Stimulated activated CD4-positive, alpha-beta T cell treated with anti-CD3 and anti-CD28 coated beads, Interleukin-12 subunit alpha, Interleukin-12 subunit beta, amount 100 ng/mL, for 48 hours (primary cell): Measurements from ENCODE around the gene TMEM202.
"Not testable (repeated sequence)": the region's sequence is repeated elsewhere in the genome, so short reads cannot be mapped to it uniquely, and the experiment has no call there.

Source experiments
- DNase-seq, 3 donors: peaks; one replicate each; pipeline ENCODE4 v3.0.0-alpha.2; 2020; ENCODE audit warnings: low read depth in 2 of 3, low spot score in 1 of 3

The TMEM202 gene, protein sequence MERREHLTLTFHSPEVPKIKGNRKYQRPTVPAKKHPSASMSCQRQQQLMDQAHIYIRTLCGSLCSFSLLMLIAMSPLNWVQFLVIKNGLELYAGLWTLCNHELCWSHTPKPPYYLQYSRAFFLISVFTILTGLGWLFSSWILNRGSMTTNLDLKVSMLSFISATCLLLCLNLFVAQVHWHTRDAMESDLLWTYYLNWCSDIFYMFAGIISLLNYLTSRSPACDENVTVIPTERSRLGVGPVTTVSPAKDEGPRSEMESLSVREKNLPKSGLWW

GRCh38 chr15:72397796-72398588 lies at the start of gene TMEM202:
TSS of gene TMEM202 (plus strand) at chr15:72398305. CDS start at chr15:72398327, 22 bp downstream.
- no peak for DNase-seq

- DNase-seq: no peak
These were observed 44.8 kb upstream of the TMEM202 start for GRCh38 chr15:72353266-72353665.

DNA sequence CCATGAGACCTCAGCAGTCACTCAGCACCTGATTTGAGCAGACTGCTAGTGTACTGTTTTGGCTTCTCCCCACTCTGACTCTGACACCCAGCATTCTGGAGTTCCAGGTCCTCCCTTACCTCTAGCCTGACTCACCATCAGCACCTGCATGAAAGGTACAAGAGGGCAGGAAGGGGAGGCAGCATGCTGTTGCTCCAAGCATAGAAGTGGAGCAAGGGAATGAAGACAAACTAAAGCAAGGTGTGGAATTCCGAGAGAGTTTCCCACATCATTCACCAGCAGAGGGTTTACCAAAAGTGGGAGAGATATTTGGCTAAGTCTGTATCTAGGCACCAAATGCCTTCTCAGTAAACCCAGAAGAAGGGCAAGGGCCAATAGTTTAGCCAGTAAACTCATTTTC lies 43.6 kb upstream of the TMEM202 start:
- DNase-seq: no peak

DNA sequence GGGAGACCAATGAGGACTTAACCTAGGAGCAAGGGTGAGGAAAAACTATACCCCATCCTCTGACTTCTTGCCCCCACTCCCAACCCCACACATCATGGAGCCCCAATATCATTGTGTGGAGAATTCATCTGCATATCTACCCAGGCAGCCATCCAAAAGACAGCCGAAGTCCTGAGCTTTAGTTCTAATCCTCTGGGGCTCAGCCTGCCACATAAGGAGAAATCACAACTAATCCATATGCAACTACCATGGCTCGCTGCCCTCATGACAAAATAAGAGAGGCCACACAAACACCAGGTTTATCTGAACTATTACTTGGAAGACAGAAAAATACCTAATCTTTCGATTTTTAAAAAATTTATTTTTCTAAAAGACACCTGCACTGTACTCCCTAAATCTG lies 40.0 kb upstream of the TMEM202 start:
- DNase-seq: no peak

GRCh38 chr15:72358650-72359171 lies 39.4 kb upstream of the TMEM202 start:
- DNase-seq: no peak

- no peak for DNase-seq
These were observed 36.9 kb upstream of the TMEM202 start for GRCh38 chr15:72361176-72361575.

- no peak for DNase-seq
These were observed 32.3 kb upstream of the TMEM202 start for GRCh38 chr15:72365844-72366243.

GRCh38 chr15:72368325-72368724 lies 29.8 kb upstream of the TMEM202 start:
- DNase-seq: no peak

DNA sequence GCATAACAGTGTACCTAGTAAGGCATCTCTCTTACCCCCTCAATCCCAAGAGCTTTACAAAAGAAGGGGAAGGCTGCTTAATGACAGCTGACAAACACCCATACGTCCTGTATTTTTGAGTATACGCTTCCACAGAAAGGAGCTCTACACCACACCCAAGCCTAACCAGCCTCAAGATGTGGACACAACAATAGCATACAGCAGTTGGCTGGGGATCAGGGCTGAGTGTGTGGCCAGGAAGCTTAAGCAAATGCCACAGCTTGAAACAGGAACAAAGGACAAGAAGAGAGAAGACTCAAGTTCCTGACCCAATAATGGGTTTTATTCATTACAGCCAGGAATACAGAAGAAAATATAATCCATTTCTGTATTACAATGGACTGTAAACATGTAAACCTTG lies 29.2 kb upstream of the TMEM202 start:
- no peak for DNase-seq

- no peak for DNase-seq
These were observed 28.1 kb upstream of the TMEM202 start for GRCh38 chr15:72369964-72370363.

DNA sequence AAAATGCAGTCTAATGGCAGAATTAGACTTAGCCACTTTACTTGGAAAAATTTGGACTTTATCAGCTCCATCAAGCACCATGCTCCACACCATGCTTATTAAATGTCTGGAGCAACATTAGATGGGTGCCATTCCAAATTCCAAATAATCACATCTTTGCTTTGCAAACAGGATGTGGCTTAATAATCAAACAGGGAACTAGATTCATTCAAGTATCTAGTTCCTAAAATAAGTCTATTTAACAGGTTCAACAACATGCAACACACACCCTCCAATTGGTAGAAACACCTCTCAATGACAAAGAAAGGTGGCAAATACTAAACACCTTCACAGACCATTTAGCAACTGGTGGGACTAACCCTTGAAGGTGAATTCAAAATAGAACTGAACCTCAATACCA lies 25.7 kb upstream of the TMEM202 start:
- no peak for DNase-seq

GRCh38 chr15:72375501-72375845 lies 22.6 kb upstream of the TMEM202 start:
- no peak for DNase-seq

GRCh38 chr15:72375846-72376581 lies 22.1 kb upstream of the TMEM202 start, which contains the start of gene HEXA:
TSS of gene HEXA (minus strand) at chr15:72376014. CDS start at chr15:72375972, 42 bp downstream.
- DNase-seq: peak; percentile 97 to 98 (median 98)

GRCh38 chr15:72377331-72377730 lies 20.8 kb upstream of the TMEM202 start:
- no peak for DNase-seq

DNA sequence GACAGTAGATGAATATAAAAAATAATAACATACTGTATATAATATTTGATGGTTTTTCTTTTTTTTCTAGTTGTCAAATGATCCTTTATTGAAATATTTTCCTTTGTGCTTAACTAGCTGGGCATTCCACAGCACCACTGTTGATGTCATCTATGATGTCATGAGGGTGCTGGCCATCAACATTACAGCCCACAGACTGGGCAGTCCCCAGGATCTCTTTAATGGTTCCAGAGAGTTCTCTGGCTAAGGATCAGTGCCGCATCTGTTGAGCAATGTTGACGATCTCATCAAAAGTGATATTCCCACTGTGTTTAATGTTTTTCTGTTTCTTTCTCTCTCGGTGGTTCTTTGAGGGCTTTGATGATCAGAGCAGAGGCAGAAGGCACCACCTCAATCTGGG lies 19.0 kb upstream of the TMEM202 start:
- DNase-seq: not testable (repeated sequence)

GRCh38 chr15:72379856-72380430 lies 18.2 kb upstream of the TMEM202 start:
- no peak for DNase-seq

DNA sequence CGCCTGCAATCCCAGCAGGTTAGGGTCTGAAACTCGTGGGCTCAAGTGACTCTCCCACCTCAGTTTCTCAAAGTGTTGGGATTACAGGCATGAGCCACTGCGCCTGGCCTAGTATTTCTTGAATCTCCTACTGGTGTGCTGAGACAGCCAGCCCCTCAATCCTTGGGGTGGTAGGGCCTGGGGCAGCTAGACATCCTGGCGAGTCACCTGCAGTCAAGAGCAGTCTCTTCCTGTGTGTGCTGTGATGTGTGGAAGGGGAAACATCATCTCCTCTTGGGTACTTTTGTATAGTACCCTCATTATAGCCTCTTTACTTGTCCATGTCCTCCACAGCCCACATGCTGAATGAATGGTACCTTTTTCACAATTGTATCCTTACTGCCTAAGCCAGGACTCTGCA lies 17.4 kb upstream of the TMEM202 start:
- no peak for DNase-seq

- DNase-seq: no peak
These were observed 16.0 kb upstream of the TMEM202 start for GRCh38 chr15:72382146-72382545.

DNA sequence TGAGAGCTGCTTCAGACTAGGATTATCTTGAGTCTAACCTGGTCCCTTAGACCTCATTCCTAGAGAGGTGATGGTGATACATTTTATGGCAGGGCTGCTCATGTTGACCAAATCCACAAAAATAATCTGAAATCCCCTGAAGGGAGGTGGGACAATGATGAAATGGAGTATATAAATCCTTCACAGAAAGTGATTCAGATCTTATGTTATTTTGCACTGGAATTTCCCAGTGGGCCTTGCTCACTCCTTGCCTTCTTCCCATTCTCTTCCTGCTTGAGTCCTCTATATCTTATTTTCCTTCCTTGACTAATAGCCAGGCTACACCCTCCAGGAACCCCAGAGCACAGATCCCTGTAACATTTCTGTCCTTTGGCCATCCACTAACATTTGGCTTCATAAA lies 10.4 kb upstream of the TMEM202 start:
- no peak for DNase-seq

DNA sequence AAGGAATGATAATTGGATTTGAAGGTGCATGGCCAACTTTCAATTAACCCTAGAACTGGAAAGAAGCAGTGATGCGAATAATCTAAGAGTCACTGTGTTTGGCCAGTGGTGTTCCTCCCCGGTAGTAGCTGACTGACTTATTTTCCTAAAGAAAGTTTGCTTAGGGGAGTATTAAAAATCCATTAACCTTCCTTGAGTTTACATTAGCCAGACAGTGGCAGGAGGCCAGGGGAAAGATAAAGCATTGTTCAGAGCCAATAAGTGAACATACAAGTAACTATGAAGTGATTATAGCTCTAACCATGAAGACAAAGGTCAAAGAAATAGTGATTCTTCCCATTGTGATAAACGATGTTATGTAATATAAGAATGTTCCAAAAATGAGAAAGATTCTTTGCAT lies 8.9 kb upstream of the TMEM202 start:
- no peak for DNase-seq

- DNase-seq: not testable (repeated sequence)
These were observed 1.8 kb upstream of the TMEM202 start for GRCh38 chr15:72396331-72396730.
